BJ (cell line): ENCODE measurements around the gene CPA4. TPM values are rescaled to one million over a fixed set of nuclear protein-coding genes. Genes with fewer than 3 reads are reported as not detected.
"Not testable (repeated sequence)": the region's sequence is repeated elsewhere in the genome, so short reads cannot be mapped to it uniquely, and the experiment has no call there.

Source experiments
- CTCF ChIA-PET: fragments of 350-600 bp; formaldehyde crosslinking; extraction: SDS; loops from one replicate; lab custom pipeline; 2021; ENCODE audit warnings: antibody characterized with exemption, inconsistent platforms; lab: Yijun Ruan, JAX
- POLR2A ChIA-PET: fragments of 300-600 bp; sonication (Branson Sonifier 250); formaldehyde crosslinking; extraction: SDS; loops from one replicate; lab custom pipeline; 2021; ENCODE audit warnings: antibody characterized with exemption; lab: Charles Lee
- DNase-seq: peaks from one replicate; pipeline ENCODE4 v3.0.0-alpha.2; 2011; ENCODE audit warnings: low read depth
- H3K27me3 ChIP-seq: 2 replicates; pipeline ENCODE4 v1.6.0; 2011; ENCODE audit warnings: low read length; ENCODE audit not compliant: control insufficient read depth, insufficient read depth
- H3K36me3 ChIP-seq: 2 replicates; pipeline ENCODE4 v1.5.1; 2011; ENCODE audit warnings: low read length; ENCODE audit not compliant: control insufficient read depth, insufficient read depth
- H3K4me3 ChIP-seq: 2 replicates; pipeline ENCODE4 v1.5.1; 2011; ENCODE audit warnings: low read depth, mild to moderate bottlenecking, control low read depth, low read length
- polyA plus RNA-seq: library from polyadenylated mRNA; depleted of rRNA; stranded (reverse); fragments of >200 nt; gene quantifications from 2 replicates; pipeline ENCODE4 v1.2.3, GENCODE V29; 2011
- TF ChIP-seq, protein P1 (sequence below): IDR thresholded peaks from 2 replicates; pipeline ENCODE4 v1.5.1; 2011; ENCODE audit warnings: low read depth, mild to moderate bottlenecking, control low read depth, inconsistent platforms, low read length, moderate library complexity; ENCODE audit not compliant: insufficient read depth

The CPA4 gene
- polyA plus RNA-seq, 1 experiment: 52.5 TPM

DNA sequence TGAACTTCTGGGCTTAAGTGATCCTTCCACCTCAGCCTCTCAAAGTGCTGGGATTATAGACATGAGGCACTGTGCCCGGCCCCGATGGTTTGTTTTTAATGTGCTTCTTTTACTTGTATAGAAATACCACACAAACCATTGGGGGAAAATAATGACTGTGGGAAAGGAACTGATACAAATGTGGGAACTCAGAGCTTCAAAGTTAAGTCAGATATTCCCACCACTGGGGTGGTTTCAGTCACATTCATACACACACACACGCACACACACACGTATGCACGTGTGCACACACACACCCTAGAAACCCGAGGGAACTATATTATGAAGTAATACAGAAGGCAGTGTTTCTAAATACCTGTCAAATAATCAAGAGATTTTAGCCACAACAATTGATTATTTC, 17.0 kb downstream of the CPA4 start:
- DNase-seq: no peak
- Histone ChIP-seq H3K27me3 (no peaks in the 10 kb centered on the region), H3K36me3 (peaks cover 6% of the 10 kb centered on the region), H3K4me3 (no peak overlapping the region)
- CTCF ChIA-PET: interaction anchor here (0.7 to 0.8 kb wide), 2 partner anchors 27 to 47 kb away, joined by 3 read pairs; no protein-coding TSS in a partner anchor
- POLR2A ChIA-PET: interaction anchor here (0.6 kb wide), 1 partner anchor 43 kb away, joined by 4 read pairs; the partner anchor contains the start of gene CPA2
- TF ChIP-seq, protein P1, sequence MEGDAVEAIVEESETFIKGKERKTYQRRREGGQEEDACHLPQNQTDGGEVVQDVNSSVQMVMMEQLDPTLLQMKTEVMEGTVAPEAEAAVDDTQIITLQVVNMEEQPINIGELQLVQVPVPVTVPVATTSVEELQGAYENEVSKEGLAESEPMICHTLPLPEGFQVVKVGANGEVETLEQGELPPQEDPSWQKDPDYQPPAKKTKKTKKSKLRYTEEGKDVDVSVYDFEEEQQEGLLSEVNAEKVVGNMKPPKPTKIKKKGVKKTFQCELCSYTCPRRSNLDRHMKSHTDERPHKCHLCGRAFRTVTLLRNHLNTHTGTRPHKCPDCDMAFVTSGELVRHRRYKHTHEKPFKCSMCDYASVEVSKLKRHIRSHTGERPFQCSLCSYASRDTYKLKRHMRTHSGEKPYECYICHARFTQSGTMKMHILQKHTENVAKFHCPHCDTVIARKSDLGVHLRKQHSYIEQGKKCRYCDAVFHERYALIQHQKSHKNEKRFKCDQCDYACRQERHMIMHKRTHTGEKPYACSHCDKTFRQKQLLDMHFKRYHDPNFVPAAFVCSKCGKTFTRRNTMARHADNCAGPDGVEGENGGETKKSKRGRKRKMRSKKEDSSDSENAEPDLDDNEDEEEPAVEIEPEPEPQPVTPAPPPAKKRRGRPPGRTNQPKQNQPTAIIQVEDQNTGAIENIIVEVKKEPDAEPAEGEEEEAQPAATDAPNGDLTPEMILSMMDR: no peak

DNA sequence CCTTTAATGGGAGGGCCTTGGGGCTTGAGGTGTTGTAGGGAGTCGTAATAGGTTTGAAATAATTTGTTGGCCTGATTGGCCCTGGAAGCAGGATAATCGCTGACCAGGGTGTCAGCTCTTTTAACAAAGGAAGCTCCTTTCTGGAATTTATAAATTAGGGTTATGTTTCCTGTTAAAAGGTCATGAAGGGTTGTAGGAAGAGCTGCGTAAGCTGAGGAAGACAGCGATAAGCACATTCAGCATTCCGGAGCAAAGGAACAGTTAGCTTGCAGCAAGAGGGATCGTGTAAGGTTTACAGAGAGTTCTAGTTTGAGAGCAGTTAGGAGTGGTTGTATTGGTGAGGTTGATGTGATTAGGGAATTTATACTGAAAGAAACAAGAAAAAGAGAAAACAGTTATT, 21.3 kb downstream of the CPA4 start:
- Histone ChIP-seq H3K36me3 (peaks cover 6% of the 10 kb centered on the region), H3K4me3 (no peak overlapping the region), H3K27me3 (no peaks in the 10 kb centered on the region)
- TF ChIP-seq, protein P1: no peak
- ChIA-PET CTCF (no interaction called here), POLR2A (no interaction called here)
- DNase-seq: no peak

DNA sequence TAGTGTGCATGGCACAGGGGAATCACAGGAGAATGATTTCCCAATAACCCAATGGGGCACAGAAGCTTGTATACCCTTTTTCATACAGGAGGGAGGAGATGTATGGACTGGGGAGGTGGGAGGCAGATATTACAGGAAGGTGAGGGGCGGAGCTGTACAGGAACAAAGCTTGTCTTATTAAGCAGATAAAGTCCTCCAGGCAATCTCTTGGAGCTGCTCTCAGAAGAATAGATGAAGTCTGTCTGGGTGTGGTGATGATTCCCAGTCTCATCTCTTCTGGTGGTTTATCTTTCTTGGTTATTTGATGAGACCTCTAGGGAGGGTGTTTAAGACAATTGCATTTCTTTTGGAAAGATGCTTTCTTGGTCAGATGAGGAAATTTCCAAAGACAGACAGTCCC, 26.6 kb downstream of the CPA4 start:
- CTCF ChIA-PET: interaction anchor here (0.6 kb wide), 1 partner anchor 13 kb away, joined by 3 read pairs; no protein-coding TSS in a partner anchor
- Histone ChIP-seq H3K27me3 (no peaks in the 10 kb centered on the region), H3K4me3 (no peak overlapping the region), H3K36me3 (no peaks in the 10 kb centered on the region; the same call in 1 of the 2 replicates)
- TF ChIP-seq, protein P1: no peak
- no peak for DNase-seq
- POLR2A ChIA-PET: no interaction called here

DNA sequence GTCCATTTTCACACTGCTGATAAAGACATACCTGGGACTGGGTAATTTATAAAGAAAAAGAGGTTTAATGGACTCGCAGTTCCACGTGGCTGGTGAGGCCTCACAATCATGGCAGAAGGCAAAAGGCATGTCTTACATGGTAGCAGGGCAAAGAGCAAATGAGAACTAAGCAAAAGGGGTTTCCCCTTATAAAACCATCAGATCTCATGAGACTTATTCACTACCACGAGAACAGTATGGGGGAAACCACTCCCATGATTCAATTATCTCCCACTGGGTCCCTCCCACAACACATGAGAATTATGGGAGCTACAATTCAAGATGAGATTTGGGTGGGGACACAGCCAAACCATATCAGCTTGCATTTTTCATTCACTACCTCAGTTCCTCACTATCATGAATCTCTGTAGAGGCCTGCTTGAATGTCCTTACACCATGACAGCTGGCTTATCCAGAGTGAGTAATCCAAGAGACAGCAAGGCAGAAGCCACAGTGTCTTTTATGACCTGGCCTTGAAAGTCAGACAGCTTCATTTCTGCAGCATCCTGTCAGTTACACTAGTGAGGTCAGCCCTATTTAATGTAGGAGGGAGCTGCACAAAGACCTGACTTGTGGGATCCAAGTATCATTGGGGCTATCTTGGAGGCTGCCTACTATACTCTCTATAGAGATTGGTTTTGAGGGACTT, 28.7 kb downstream of the CPA4 start:
- H3K4me3 ChIP-seq, H3K36me3 ChIP-seq, H3K27me3 ChIP-seq, POLR2A ChIA-PET: not testable (repeated sequence)
- CTCF ChIA-PET: interaction anchor here (0.8 to 1.2 kb wide), 2 partner anchors 15 to 437 kb away, joined by 3 read pairs; no protein-coding TSS in a partner anchor
- peak; percentile 12 for DNase-seq

DNA sequence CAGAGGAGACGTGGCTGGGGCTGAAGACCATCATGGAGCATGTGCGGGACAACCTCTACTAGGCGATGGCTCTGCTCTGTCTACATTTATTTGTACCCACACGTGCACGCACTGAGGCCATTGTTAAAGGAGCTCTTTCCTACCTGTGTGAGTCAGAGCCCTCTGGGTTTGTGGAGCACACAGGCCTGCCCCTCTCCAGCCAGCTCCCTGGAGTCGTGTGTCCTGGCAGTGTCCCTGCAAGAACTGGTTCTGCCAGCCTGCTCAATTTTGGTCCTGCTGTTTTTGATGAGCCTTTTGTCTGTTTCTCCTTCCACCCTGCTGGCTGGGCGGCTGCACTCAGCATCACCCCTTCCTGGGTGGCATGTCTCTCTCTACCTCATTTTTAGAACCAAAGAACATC, 29.7 kb downstream of the CPA4 start:
- no peaks in the 10 kb centered on the region for H3K27me3 ChIP-seq
- no peak overlapping the region for H3K4me3 ChIP-seq
- no peak for DNase-seq
- ChIA-PET POLR2A (no interaction called here), CTCF (no interaction called here)
- no peaks in the 10 kb centered on the region; the same call in 1 of the 2 replicates for H3K36me3 ChIP-seq
- TF ChIP-seq, protein P1: no peak
